Adrenal gland (tissue), 12 donors: ENCODE measurements around the gene CISH. TPM values are rescaled to one million over a fixed set of nuclear protein-coding genes. Genes with fewer than 3 reads are reported as not detected.

Source experiments
- DNase-seq, 7 donors: peaks; one replicate each; pipeline ENCODE4 v3.0.0-alpha.2; 2019 to 2020
- H3K27ac ChIP-seq, 5 donors: fragments of 200-600 bp; sonication (generic) in 4 of 5; 1 replicate in 3 of 5; 2 replicates in 2 of 5; pipeline versions ENCODE4 v1.5.1 to v1.8.0; 2016 to 2020; ENCODE audit warnings: mild to moderate bottlenecking in 1 of 5
- H3K27me3 ChIP-seq: fragments of 200-600 bp; 2 replicates; pipeline ENCODE4 v1.8.0; 2021
- H3K36me3 ChIP-seq, 2 donors: fragments of 200-600 bp; replicated peaks in 1 of 2; 1 replicate in 1 of 2; 2 replicates in 1 of 2; pipeline versions ENCODE4 v1.5.1 to v1.8.0; 2018 to 2022
- H3K4me1 ChIP-seq, 2 donors: fragments of 200-600 bp; replicated peaks in 1 of 2; 1 replicate in 1 of 2; 2 replicates in 1 of 2; pipeline versions ENCODE4 v1.5.1 to v1.8.0; 2018 to 2021
- H3K4me3 ChIP-seq, 4 donors: fragments of 200-600 bp; sonication (generic) in 3 of 4; one replicate each; pipeline ENCODE4 v1.5.1; 2016 to 2018
- H3K9me3 ChIP-seq, 3 donors: fragments of 200-600 bp; sonication (generic) in 1 of 3; replicated peaks in 1 of 3; 1 replicate in 2 of 3; 2 replicates in 1 of 3; pipeline versions ENCODE4 v1.5.1 to v1.8.0; 2016 to 2021
- POLR2A ChIP-seq, 2 donors: fragments of 450-650 bp; IDR thresholded peaks; one replicate each; pipeline ENCODE4 v1.6.1; 2017; ENCODE audit warnings: antibody characterized with exemption in 2 of 2, mild to moderate bottlenecking in 2 of 2, moderate library complexity in 1 of 2
- WGBS, 4 donors: extraction: QIAGEN DNeasy Blood & Tissue Kit in 2 of 4; methylation state at CpG; one replicate each; pipeline versions ENCODE4 v1.1.5 to v1.1.7; 2013 to 2017; 5-methylcytosine and 5-hydroxymethylcytosine counted together
- intact Hi-C, 2 donors: fragments of 100-400 bp; cut with DNase I; formaldehyde crosslinking; loops; one replicate each; pipeline versions ENCODE4 v1.14.1 to v1.15.0; 2022 to 2023
- polyA plus RNA-seq, 3 donors: library from polyadenylated mRNA; stranded (reverse); fragments of 200-250 nt in 2 of 3; fragments of 350-450 nt in 1 of 3; fragmentation: Illumina TruSeq in 1 of 3; extraction: RNeasy Lipid Tissue Mini Kit (QIAGEN cat#74804) in 1 of 3; gene quantifications; one replicate each; pipeline ENCODE4 v1.2.3, GENCODE V29; 2013 to 2014
- total RNA-seq, 9 donors: library from RNA; depleted of rRNA in 4 of 9; stranded (reverse); fragments of >200 nt in 4 of 9; fragments of 120-200 nt in 1 of 9; fragmentation: NEBNext Ultra II Directional in 1 of 9; extraction: Animal tissue kit (Norgen Biotek cat#: 25700) in 1 of 9; gene quantifications; one replicate each; pipeline versions ENCODE4 v1.1.0 to v1.2.4, GENCODE V29; 2013 to 2023
- TF ChIP-seq, protein P1 (sequence below), 6 experiments: fragments of 450-650 bp in 4 of 6; fragments of 200-600 bp in 2 of 6; sonication (generic) in 1 of 6; IDR thresholded peaks; 1 replicate in 5 of 6; 2 replicates in 1 of 6; pipeline versions ENCODE4 v1.5.1 to v1.8.0; 2016 to 2021; ENCODE audit warnings: antibody characterized with exemption in 6 of 6, mild to moderate bottlenecking in 2 of 6, moderate library complexity in 1 of 6
- donor health status: healthy with polysubstance abuse.
- donor health status: Bipolar disorder and iron deficiency.
- donor health status: DM: yes; HTN: yes; CAD: no.
- donor health status: DM: no; HTN: no; CAD: no.
- donor health status: DM: no; HTN: no; CAD: no.
- donor health status: DM: yes; HTN: yes; CAD: no.

Gene CISH
- total and polyA plus RNA-seq, 12 donors: 1.8 to 12.6 (median 5.1) TPM

DNA sequence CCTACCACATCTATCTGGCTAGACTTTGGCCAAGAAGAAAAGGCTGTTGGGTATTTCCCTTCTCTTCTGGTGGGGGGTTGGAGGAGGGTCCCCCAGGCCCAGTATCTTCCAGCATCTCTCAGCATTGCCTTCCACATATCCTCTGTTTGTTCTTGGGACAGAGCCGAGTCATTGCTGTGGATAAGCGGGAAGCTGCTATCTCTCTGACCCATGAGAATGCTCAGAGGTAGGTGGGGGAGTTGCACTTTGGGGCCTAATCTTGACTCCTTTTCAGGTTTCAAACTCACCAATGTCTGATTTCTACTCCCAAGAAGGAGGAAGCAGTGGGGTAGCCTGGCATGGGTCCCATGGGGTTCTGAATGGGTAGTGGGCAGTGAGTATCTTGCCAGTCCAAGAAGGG lies 34.2 kb downstream of the CISH start:
- intact Hi-C loops: no loop called here
- WGBS, 4 donors: 75 to 99% (median 96%) methylated on average over 2 of the region's 2 CpGs

DNA sequence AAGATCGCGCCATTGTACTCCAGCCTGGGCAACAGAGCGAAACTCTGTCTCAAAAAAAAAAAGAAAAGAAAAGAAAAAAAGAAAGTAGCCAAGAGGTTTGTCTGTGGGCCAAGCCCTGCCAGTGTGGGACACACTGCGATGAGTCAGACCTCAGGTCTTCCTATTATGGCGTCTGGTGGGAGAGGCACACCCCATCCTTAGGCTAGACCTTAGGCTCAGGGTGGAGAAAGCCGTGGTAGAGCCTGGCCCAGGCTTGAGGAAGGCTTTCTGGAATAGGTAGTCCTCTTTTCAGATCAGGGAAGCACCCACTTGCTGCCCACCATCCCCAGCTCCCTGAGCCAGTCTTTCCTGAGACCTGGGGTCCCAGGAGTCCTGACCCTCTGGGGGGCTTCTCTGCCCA lies 36.2 kb downstream of the CISH start:
- 91 to 96% (median 93%) methylated on average over 6 of the region's 6 CpGs for WGBS, 4 donors
- DNase-seq: no peak
- no peak for TF ChIP-seq POLR2A (IDR thresholded peaks at IDR 0.05)
- TF ChIP-seq, protein P1, sequence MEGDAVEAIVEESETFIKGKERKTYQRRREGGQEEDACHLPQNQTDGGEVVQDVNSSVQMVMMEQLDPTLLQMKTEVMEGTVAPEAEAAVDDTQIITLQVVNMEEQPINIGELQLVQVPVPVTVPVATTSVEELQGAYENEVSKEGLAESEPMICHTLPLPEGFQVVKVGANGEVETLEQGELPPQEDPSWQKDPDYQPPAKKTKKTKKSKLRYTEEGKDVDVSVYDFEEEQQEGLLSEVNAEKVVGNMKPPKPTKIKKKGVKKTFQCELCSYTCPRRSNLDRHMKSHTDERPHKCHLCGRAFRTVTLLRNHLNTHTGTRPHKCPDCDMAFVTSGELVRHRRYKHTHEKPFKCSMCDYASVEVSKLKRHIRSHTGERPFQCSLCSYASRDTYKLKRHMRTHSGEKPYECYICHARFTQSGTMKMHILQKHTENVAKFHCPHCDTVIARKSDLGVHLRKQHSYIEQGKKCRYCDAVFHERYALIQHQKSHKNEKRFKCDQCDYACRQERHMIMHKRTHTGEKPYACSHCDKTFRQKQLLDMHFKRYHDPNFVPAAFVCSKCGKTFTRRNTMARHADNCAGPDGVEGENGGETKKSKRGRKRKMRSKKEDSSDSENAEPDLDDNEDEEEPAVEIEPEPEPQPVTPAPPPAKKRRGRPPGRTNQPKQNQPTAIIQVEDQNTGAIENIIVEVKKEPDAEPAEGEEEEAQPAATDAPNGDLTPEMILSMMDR (IDR thresholded peaks at IDR 0.05): no peak
- Histone ChIP-seq H3K36me3 (peaks cover 0 to 11% of the 10 kb centered on the region in 2 donors), H3K27ac (no peak overlapping the region), H3K9me3 (no peaks in the 10 kb centered on the region), H3K4me1 (peaks cover 0 to 2% of the 10 kb centered on the region in 2 donors), H3K4me3 (no peak overlapping the region), H3K27me3 (no peaks in the 10 kb centered on the region)
- intact Hi-C loops: no loop called here

More for the DNA sequence above, 34.2 kb downstream of the CISH start:
- no peak overlapping the region for H3K27ac ChIP-seq
- peaks cover 0 to 11% of the 10 kb centered on the region in 2 donors for H3K36me3 ChIP-seq
- no peaks in the 10 kb centered on the region for H3K27me3 ChIP-seq
- no peak for DNase-seq
- H3K9me3 ChIP-seq: no peaks in the 10 kb centered on the region
- H3K4me3 ChIP-seq: no peak overlapping the region
- H3K4me1 ChIP-seq: no peaks in the 10 kb centered on the region
- TF ChIP-seq, protein P1 (IDR thresholded peaks at IDR 0.05): no peak
- no peak for TF ChIP-seq POLR2A (IDR thresholded peaks at IDR 0.05)

DNA sequence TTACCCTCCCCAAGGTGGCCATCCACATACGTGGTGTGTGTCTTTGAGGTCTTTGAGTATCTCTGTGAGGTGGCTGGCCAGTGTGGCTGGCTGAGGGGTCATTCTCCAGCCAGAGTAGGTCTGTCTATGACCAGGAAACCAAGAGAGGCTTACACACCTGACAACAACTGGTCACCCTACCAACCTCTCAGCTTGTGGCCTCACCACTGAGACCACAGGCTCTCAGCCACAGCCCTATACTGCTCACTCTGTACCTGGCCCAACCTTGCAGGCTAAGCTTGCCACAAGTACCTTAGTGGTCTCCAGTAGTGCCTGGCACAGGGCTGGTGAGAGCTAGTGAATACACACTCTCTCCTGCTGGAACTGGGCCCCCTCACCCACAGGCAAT lies 37.1 kb downstream of the CISH start:
- peaks cover 7 to 9% of the 10 kb centered on the region in 2 donors for H3K4me1 ChIP-seq
- TF ChIP-seq, protein P1 (IDR thresholded peaks at IDR 0.05): no peak
- no peak for TF ChIP-seq POLR2A (IDR thresholded peaks at IDR 0.05)
- no peak overlapping the region for H3K27ac ChIP-seq
- no peak overlapping the region for H3K4me3 ChIP-seq
- no peaks in the 10 kb centered on the region for H3K9me3 ChIP-seq
- 67 to 88% (median 82%) methylated on average over 1 of the region's 1 CpG for WGBS, 4 donors
- intact Hi-C loops: no loop called here
- H3K36me3 ChIP-seq: peaks cover 0 to 11% of the 10 kb centered on the region in 2 donors
- no peaks in the 10 kb centered on the region for H3K27me3 ChIP-seq
- no peak for DNase-seq

- Histone ChIP-seq H3K27ac (no peak overlapping the region), H3K4me1 (peaks cover 7 to 9% of the 10 kb centered on the region in 2 donors), H3K36me3 (peaks cover 0 to 11% of the 10 kb centered on the region in 2 donors), H3K9me3 (no peaks in the 10 kb centered on the region), H3K4me3 (no peak overlapping the region), H3K27me3 (no peaks in the 10 kb centered on the region)
- TF ChIP-seq, protein P1 (IDR thresholded peaks at IDR 0.05): no peak
- TF ChIP-seq POLR2A (IDR thresholded peaks at IDR 0.05): no peak
- intact Hi-C loops: loop anchor here in 1 of 2 donors (2.0 kb wide), 1 partner anchor 39 kb away; no protein-coding TSS in a partner anchor
- DNase-seq: no peak
- WGBS, 4 donors: 83 to 86% (median 86%) methylated on average over 4 to 8 of the region's 8 CpGs
Measured at GRCh38 chr3:50573566-50574443, 37.8 kb downstream of the CISH start.
